Head of caudate nucleus (tissue), 42 donors: Measurements from ENCODE around the gene TGM3.

Experiments
- DNase-seq, 42 donors: peaks; one replicate each; pipeline versions ENCODE4 v3.0.0 to v3.0.0-alpha.2; 2020 to 2021; ENCODE audit warnings: mixed read lengths in 7 of 42
- intact Hi-C: fragments of 100-400 bp; cut with DNase I; formaldehyde crosslinking; loops from one replicate; pipeline ENCODE4 v1.15.0; 2022

TGM3 gene

DNA sequence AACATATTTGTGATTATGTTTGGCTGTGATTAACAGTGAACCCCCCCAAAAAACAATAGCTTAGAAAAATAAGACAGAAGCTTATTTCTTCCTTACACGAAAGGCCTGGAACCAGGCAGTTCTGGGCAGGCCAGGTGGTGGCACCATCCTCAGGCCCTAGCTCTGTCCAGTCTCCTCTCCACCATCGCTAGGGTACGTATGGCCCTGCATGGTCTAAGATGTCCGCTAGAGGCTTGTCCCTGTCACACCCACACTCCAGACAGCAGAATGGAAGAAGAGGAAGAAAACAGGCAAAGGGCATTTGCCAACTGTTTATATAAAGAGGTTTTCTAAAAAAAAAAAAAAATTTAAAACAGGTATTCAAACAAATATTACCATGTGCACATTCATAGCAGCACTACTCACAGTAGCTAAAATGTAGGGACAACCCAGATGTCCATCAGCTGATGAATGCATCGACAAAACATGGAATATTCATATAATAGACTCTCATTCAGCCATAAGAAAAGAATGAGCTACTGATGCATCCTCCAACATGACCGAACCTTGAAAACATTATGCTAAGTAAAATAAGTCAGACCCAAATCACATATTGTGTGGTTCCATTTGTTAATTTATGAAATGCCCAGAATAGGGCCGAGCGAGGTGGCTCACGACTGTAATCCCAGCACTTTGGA, 6.7 kb downstream of the TGM3 start:
- DNase-seq, result peak in 1 of 42 donors; percentile 1
- intact Hi-C loops, result no loop called here

DNA sequence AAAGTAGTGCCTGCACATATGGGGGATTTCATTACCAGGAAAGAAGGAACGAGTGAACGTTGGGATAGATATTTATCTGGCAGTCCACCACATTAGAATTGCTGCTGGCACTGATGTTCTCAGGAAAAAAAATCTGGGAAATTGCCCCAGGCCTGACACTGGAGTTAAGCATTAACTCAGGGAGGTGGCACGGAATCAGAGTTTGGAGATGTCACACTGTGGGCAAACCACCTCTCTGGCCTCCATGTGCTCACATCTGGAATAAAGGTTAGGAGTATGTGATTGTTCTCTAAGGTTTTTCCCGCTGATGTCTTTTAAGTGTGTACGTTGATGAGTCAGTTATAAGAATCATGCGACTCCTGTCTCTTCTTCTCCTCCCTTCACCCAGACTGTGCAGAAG, 7.9 kb downstream of the TGM3 start:
- DNase-seq, result peak in 1 of 42 donors; percentile 16
- intact Hi-C loops, result no loop called here

DNA sequence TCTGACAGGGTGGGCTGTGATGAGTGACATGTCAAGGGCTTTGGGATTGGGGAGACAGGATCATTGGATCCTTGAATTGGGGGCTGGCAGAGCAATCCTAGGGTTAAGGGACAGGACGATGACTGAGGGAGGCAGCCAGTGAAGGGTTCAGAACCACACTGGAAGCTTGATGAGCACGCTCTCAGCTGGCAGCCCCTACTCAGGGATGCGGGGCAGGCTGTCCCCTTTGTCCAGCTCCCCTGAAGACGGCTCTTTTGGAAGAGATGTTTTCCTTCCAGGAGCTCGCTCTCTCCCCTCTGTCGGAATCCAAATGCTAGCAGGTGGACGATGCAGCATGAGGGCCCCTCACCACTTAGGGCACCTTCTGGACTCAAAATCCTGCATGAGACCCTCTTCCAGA, 8.4 kb downstream of the TGM3 start:
- peak in 1 of 42 donors; percentile 15 for DNase-seq

DNA sequence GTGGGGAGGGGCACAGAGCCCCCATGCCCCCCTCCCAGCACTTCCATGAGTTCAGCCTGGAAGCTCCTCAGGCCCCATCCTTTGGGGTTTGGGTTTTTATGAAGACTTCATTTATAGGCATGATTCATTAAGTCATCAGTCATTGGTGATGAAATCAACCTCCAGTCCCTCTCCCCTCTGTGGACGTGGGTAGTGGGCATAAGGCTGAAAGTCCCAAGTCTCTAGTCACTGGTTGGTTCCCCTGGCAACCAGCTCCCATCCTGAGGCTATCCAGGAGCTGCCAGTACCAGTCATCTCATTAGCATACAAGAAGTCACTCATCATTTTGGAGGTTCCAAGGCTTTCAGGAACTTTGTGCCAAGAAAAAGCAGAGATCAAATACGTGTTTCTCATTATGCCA, 9.2 kb downstream of the TGM3 start:
- intact Hi-C loops, result no loop called here
- peak in 1 of 42 donors; percentile 5 for DNase-seq

More for the DNA sequence above, 8.4 kb downstream of the TGM3 start:
- intact Hi-C loops, result no loop called here

DNA sequence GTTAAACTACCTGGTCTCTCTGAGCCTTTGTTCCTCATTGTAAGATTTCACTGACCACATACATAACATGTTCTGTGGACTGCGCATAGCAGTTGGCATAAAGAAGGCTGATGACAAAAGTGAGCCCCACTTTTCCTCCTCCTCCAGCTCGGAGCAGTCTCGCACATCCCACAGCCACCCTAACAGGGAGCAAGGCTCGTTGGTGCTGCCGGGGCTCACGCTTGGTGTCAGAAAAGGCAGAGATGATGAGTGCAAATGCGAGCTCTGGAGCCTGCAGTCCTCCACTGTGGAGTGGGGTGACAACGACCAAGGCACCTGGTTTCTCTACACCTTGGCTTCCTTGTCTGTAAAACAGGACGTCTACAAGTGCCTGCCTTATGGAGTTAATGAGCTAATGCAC, 9.7 kb downstream of the TGM3 start:
- intact Hi-C loops, result no loop called here

DNA sequence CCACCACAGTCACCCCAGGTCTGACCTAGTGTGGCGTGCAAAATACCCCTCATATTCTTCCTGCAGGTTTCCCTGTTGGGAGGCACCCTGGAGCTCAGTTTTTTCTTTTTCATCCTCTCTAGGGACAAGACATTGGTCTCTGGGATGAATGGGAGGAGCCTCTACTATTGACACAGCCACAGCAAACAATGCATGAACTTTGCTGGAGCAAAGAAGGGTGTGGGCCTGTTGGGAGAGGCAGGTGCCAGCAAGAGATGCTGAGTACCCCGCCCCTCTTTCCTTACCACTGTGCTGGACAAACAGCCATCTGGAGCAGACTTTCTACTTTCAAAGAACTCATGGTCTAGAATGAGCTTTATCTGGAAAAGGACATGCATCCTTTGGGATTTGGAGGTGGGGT, 10.1 kb downstream of the TGM3 start:
- intact Hi-C loops, result no loop called here
- DNase-seq, result no peak

More for the DNA sequence above, 9.7 kb downstream of the TGM3 start:
- no peak for DNase-seq

DNA sequence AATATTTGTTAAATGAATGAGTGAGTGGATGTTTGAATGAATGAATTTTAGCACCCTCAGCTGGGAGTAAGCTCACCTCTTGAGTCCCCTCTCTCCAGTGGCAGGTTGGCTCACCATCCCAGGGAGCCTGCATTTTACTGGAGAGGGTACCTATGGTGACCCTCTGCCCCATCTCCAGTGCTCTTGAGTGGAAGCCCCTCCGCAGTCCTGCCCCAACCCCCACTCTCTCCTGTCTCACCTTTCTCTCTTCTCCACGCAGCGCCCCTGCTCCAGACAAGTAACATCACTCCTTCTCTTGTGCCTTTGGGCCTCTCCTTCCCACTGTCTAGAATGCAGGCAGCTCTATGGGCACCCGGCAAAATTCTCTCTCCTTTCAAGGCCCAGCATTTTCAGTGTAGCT, 11.3 kb downstream of the TGM3 start:
- no peak for DNase-seq
- intact Hi-C loops, result no loop called here

DNA sequence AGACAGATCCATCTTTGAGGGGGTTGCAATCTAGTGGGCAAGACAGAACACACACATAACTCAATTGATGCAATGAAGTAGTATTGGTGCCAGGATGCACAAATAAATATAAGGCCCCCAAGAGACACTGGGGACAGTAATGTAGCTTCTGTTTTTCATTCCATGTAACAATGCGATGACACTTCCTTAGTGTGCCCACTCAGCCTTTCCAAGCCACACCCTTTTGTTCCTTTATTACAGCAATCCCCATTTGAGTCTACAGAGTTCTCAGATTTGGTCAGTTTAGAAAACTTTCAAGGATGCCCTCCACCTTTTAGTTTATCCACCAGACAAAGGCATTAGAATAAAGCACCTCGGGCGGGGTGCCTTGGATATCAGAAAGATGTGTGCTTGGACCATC, 15.5 kb downstream of the TGM3 start:
- intact Hi-C loops, result no loop called here
- no peak for DNase-seq

DNA sequence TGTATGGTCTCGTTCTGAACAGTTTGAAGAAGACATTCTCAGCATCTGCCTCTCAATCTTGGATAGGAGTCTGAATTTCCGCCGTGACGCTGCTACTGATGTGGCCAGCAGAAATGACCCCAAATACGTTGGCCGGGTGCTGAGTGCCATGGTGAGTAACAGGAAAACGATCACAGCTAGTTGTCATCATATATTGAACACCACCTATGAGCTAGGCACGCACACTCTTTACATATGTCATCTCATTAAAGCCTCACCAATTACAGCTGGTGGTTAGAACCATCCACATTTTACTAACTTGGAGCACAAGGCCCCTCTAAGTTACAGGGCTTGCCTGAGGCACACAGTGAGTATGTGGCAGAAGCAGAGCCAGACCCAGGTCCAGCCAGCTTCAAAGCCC, 17.1 kb downstream of the TGM3 start:
- intact Hi-C loops, result no loop called here
- DNase-seq, result no peak

DNA sequence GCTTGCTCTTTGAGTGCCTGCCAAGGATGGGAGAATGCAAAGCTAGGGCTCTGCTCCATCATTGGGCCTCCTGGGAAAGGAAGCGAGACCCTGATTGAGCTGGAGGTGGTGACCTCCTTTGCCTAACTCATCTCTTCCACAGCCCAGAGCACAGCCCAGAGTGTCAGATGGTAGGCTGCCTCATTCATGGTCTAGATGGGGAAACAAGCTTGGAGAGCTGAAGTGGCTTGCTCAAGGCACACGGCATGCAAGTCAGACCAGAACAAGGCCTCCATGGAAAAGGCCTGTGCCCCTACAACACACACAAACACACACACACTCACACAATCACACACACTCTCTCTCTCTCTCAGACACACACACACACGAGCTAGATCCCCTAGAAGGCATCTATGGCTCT, 17.5 kb downstream of the TGM3 start:
- intact Hi-C loops, result no loop called here
- no peak for DNase-seq

DNA sequence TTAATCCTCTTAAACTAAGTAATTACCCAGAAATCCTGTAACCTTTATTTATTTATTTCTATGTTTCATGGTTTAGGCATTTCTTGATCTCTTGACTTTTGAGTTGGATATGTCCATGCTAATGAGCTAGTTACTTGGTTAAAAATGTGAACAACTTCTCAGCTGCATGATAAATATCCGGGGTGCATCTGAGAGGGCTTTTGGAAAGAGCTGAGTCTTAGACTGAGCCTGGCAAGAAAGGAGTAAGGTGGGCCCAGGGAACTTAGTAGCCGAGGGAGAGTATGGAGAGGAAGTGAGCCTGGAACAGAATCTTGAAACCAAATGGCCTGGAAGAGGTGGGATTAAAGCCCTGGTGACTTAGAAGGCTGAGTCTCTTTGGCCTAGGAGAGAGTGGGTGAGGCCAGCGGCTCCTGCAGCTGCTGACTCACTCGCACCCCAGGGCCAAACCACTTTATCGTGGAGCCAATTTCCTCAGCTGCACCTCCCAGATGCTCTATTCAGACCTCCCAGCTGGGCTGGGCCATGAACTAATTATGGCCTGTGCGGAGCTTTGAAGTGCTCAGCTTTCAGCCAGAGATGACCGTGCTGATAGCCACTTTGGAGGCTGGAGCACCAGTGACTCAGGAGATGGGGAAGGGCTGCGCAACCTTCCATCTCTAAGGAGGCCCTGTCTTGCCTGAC, 19.1 kb downstream of the TGM3 start:
- DNase-seq, result peak in 1 of 42 donors; percentile 38
- intact Hi-C loops, result no loop called here

DNA sequence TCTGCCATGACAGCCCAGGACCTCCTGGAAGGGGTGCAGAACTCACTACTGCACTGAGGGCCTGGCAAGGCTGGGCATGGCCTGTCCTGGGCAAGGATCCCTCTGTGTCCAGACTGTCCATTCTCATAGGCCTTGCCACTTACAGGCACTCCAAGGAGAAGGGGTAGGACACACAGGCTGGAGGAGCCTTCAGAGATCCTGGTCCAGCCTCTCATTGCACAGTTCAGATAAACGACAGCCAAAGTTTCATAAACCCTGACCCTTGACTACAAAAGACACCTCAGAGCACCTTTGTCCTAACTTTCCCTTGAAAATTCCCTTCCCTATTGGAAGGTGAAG, 19.6 kb downstream of the TGM3 start:
- no peak for DNase-seq
- intact Hi-C loops, result no loop called here

DNA sequence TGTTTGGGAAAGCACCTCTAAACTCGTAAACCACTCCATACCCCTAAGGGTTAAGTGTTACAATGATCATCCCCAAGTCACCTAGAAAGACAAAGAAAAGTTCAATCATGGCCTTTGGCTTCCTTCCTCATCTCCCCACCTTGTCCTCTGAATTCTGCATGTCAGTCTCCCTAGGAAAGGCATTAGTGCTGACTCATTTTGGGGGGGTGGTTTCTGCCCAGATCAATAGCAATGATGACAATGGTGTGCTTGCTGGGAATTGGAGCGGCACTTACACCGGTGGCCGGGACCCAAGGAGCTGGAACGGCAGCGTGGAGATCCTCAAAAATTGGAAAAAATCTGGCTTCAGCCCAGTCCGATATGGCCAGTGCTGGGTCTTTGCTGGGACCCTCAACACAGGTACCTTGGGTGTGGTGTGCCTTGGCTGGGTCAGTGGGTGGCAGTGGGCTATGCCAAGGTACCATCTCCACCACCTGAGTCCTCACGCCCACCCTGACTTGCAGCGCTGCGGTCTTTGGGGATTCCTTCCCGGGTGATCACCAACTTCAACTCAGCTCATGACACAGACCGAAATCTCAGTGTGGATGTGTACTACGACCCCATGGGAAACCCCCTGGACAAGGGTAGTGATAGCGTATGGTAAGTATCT, 21.2 kb downstream of the TGM3 start:
- intact Hi-C loops, result no loop called here
- no peak for DNase-seq

DNA sequence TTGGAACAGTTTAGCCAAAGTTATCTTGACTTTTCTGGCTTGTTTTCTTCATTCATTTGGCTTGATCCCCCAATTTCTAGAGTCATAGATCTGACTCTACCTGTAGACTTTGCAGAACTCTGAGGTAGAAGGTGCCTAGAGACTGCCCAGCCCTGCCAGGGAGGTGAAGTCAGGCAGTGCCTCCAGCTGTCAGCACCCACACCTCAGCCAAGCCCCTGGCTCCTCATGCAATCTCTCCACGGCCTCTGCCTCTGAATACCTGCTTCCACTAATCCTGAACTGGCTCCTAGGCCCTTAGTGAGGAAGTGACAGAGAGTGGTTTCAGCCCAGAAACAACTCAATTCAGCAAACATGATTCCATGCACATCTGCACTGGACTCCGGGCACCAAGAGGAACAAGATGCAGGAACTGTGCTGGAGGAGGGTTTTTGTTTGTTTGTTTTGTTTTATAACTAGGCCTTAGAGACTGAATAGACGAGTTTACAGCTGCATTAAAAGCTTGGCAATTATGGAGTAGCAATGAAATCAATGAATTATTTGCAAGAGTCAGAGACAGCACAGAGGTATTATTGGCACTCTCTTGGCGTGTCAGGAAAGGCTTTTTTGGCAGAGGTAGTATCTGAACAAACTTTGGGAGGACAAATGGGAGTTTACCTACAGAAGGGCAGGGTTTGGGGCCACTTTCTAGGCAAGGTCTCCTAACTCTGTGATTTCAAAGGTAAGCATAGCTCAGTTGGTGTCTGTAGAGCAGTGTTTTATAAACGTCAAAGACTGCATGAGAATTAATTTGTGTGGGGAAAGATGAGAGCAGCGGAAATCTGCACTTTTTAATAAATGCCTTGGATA, 25.2 kb downstream of the TGM3 start:
- DNase-seq, result no peak
- intact Hi-C loops, result no loop called here

DNA sequence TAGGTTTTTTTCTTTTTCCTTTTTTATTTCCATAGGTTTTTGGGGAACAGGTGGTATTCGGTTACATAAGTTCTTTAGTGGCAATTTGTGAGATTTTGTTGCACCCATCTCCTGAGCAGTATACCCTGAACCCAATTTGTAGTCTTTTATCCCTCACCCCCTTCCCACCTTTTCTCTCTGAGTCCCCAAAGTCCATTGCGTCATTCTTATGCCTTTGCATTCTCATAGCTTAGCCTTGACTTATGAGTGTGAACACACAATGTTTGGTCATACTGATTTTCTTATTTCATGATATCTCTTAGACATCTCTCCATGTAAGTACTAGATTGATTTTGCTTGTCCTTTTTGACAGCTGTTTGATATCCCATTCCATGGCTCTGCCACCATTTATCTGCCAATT, 27.2 kb downstream of the TGM3 start:
- no peak for DNase-seq

DNA sequence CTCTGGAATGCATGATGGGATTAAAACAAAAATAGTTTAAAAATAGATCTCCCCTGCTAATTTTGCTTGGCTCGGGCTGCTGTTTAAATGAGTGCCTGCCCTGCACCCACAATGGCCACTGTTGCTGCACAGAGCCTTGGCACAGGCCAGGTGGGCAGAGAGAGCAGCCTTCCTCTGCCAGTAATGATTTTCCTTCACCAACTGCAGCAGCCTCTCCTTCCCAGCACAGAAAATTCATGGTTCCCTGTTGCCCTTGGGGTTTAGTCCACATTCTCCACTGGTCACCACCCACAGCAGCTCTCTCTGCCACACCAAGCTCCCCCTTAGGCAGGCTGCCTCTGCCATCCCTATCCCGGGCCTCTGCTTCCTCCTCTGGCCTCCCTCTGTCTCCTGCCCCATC, 30.2 kb downstream of the TGM3 start:
- DNase-seq, result no peak
- intact Hi-C loops, result no loop called here

More for the DNA sequence above, 27.2 kb downstream of the TGM3 start:
- intact Hi-C loops, result no loop called here

DNA sequence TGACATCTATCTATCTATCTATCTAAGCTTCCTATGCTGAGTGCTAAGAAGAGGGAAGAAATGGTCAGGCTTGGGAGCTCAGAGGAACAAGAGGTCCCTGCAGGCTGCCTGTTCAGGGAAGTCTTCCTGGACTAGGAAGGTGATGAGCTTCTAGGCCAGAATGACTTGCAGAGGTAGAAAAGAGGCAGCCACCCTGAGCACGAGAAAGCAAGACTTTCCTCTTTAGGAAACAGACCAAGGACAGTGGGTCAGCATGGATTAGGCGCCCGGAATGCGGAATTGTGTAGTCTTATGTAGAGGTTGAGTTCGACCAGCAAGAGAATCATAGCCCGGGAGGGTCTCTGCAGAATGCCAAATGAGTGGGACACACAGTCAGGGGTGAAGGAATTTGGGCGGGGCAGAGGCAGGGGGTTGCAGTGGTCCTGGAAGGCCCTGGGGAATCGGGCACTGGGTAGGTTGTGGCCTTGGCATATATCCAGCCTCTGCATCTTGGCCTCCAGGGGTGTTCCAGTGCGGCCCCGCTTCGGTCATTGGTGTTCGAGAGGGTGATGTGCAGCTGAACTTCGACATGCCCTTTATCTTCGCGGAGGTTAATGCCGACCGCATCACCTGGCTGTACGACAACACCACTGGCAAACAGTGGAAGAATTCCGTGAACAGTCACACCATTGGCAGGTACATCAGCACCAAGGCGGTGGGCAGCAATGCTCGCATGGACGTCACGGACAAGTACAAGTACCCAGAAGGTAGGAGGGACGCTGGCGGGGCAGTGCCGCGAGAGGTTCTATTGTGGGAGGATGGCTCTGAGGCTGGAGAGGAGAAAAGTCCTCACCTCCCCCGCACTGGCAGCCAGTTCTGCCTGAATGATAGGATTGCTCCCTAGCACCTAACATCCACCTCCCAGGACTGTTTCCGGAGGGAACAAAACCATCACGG, 32.1 kb downstream of the TGM3 start:
- DNase-seq, result no peak
- intact Hi-C loops, result no loop called here

DNA sequence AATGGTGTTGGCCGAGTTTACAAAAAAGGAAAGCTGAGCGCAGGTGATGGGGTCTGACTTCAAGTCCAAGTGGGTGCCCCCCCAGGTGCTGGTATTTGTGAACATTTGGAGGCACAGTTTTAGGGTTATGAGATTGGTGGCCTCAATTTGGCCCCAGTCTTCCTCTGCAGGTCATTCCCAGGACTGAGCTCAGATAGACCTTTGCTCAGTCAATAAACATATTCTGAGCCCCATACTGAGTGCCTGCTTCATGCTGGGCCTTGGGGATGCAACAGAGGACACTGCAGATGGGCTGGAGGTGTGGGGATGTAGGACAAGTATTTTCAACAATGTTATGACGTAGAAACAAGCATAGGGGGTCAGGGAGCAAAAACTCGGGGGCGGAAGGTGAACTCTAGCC, 33.5 kb downstream of the TGM3 start:
- intact Hi-C loops, result no loop called here
- no peak for DNase-seq
